Activated CD4-positive, alpha-beta T cell treated with anti-CD3 and anti-CD28 coated beads, Interleukin-2, amount 10 ng/mL, durations not matched to agents 24 days and 14 days (primary cell): ENCODE data around the gene TGM3. TPM values are rescaled to one million over a fixed set of nuclear protein-coding genes. Genes with fewer than 3 reads are reported as not detected.

Experiments used
- DNase-seq: peaks from one replicate; pipeline ENCODE4 v3.0.0; 2022
- H3K27ac Mint-ChIP-seq: one replicate; pipeline ENCODE4 v1.8.0; 2022; ENCODE audit warnings: mild to moderate bottlenecking, mixed read lengths
- H3K27me3 Mint-ChIP-seq: one replicate; pipeline ENCODE4 v1.8.0; 2022; ENCODE audit warnings: mixed read lengths
- H3K36me3 Mint-ChIP-seq: one replicate; pipeline ENCODE4 v1.8.0; 2022; ENCODE audit warnings: low read depth, mild to moderate bottlenecking, mixed read lengths
- H3K4me1 Mint-ChIP-seq: one replicate; pipeline ENCODE4 v1.8.0; 2021; ENCODE audit warnings: mixed read lengths
- H3K4me3 Mint-ChIP-seq: one replicate; pipeline ENCODE4 v1.8.0; 2022; ENCODE audit warnings: mild to moderate bottlenecking, moderate library complexity, mixed read lengths
- H3K9me3 Mint-ChIP-seq: one replicate; pipeline ENCODE4 v1.8.0; 2021; ENCODE audit warnings: mixed read lengths
- intact Hi-C: fragments of 100-400 bp; cut with micrococcal nuclease; formaldehyde crosslinking; loops from one replicate; pipeline ENCODE4 v1.15.1; 2023
- total RNA-seq: library from RNA; stranded (reverse); gene quantifications from 2 replicates; pipeline ENCODE4 v1.2.3, GENCODE V29; 2022

TGM3 gene
- total RNA-seq, 1 donor from 2014 or later: not detected

- Mint-ChIP-seq H3K4me1 (no peaks in the 10 kb centered on the region), H3K27me3 (peaks cover 9% of the 10 kb centered on the region), H3K36me3 (no peaks in the 10 kb centered on the region), H3K27ac (no peak overlapping the region), H3K9me3 (no peaks in the 10 kb centered on the region), H3K4me3 (no peak overlapping the region)
- intact Hi-C loops: no loop called here
- DNase-seq: no peak
Observed at GRCh38 chr20:2327620-2328555, 32.1 kb downstream of the TGM3 start.

- DNase-seq: no peak
- Mint-ChIP-seq H3K36me3 (no peaks in the 10 kb centered on the region), H3K27ac (no peak overlapping the region), H3K4me3 (no peak overlapping the region), H3K9me3 (no peaks in the 10 kb centered on the region), H3K4me1 (no peaks in the 10 kb centered on the region), H3K27me3 (peaks cover 4% of the 10 kb centered on the region)
- intact Hi-C loops: no loop called here
Observed at GRCh38 chr20:2329286-2329685, 33.5 kb downstream of the TGM3 start.

- no peak overlapping the region for H3K27ac Mint-ChIP-seq
- no peaks in the 10 kb centered on the region for H3K9me3 Mint-ChIP-seq
Observed at GRCh38 chr20:2330090-2330695, 34.4 kb downstream of the TGM3 start.

GRCh38 chr20:2331106-2331505, 35.3 kb downstream of the TGM3 start:
- DNase-seq: no peak
- H3K9me3 Mint-ChIP-seq: no peaks in the 10 kb centered on the region
- H3K4me3 Mint-ChIP-seq: no peak overlapping the region
- no peaks in the 10 kb centered on the region for H3K36me3 Mint-ChIP-seq
- H3K4me1 Mint-ChIP-seq: no peaks in the 10 kb centered on the region
- intact Hi-C loops: no loop called here
- H3K27ac Mint-ChIP-seq: no peak overlapping the region
- peaks cover 4% of the 10 kb centered on the region for H3K27me3 Mint-ChIP-seq

More at GRCh38 chr20:2330090-2330695, 34.4 kb downstream of the TGM3 start:
- H3K27me3 Mint-ChIP-seq: peaks cover 4% of the 10 kb centered on the region
- H3K4me3 Mint-ChIP-seq: no peak overlapping the region
- H3K36me3 Mint-ChIP-seq: no peaks in the 10 kb centered on the region
- DNase-seq: no peak
- H3K4me1 Mint-ChIP-seq: no peaks in the 10 kb centered on the region
- intact Hi-C loops: no loop called here

- Mint-ChIP-seq H3K9me3 (no peaks in the 10 kb centered on the region), H3K4me3 (no peak overlapping the region), H3K4me1 (no peaks in the 10 kb centered on the region), H3K27ac (no peak overlapping the region), H3K36me3 (no peaks in the 10 kb centered on the region), H3K27me3 (peaks cover 4% of the 10 kb centered on the region)
- no peak for DNase-seq
- intact Hi-C loops: no loop called here
Observed at GRCh38 chr20:2331901-2332565, 36.2 kb downstream of the TGM3 start.

- Mint-ChIP-seq H3K36me3 (no peaks in the 10 kb centered on the region), H3K27me3 (peaks cover 4% of the 10 kb centered on the region), H3K4me3 (no peak overlapping the region), H3K9me3 (no peaks in the 10 kb centered on the region), H3K4me1 (no peaks in the 10 kb centered on the region), H3K27ac (no peak overlapping the region)
- DNase-seq: no peak
- intact Hi-C loops: no loop called here
Observed at GRCh38 chr20:2332711-2333110, 36.9 kb downstream of the TGM3 start.

GRCh38 chr20:2333821-2334220, 38.0 kb downstream of the TGM3 start:
- Mint-ChIP-seq H3K36me3 (no peaks in the 10 kb centered on the region), H3K4me3 (no peak overlapping the region), H3K4me1 (no peaks in the 10 kb centered on the region), H3K9me3 (no peaks in the 10 kb centered on the region), H3K27me3 (peaks cover 7% of the 10 kb centered on the region), H3K27ac (no peak overlapping the region)
- intact Hi-C loops: no loop called here
- DNase-seq: no peak

GRCh38 chr20:2335096-2335870, 39.5 kb downstream of the TGM3 start:
- intact Hi-C loops: no loop called here

GRCh38 chr20:2336471-2336870, 40.7 kb downstream of the TGM3 start:
- no peak overlapping the region for H3K4me3 Mint-ChIP-seq
- no peaks in the 10 kb centered on the region for H3K9me3 Mint-ChIP-seq
- no peak for DNase-seq
- intact Hi-C loops: no loop called here
- no peaks in the 10 kb centered on the region for H3K4me1 Mint-ChIP-seq
- H3K27ac Mint-ChIP-seq: no peak overlapping the region
- H3K27me3 Mint-ChIP-seq: peaks cover 7% of the 10 kb centered on the region
- no peaks in the 10 kb centered on the region for H3K36me3 Mint-ChIP-seq

More at GRCh38 chr20:2335096-2335870, 39.5 kb downstream of the TGM3 start:
- H3K4me1 Mint-ChIP-seq: no peaks in the 10 kb centered on the region
- peaks cover 7% of the 10 kb centered on the region for H3K27me3 Mint-ChIP-seq
- H3K9me3 Mint-ChIP-seq: no peaks in the 10 kb centered on the region
- H3K36me3 Mint-ChIP-seq: no peaks in the 10 kb centered on the region
- no peak overlapping the region for H3K4me3 Mint-ChIP-seq
- no peak overlapping the region for H3K27ac Mint-ChIP-seq
- no peak for DNase-seq

- Mint-ChIP-seq H3K27me3 (peaks cover 7% of the 10 kb centered on the region), H3K36me3 (no peaks in the 10 kb centered on the region), H3K4me3 (no peak overlapping the region), H3K4me1 (no peaks in the 10 kb centered on the region), H3K27ac (no peak overlapping the region), H3K9me3 (no peaks in the 10 kb centered on the region)
- intact Hi-C loops: no loop called here
- no peak for DNase-seq
Observed at GRCh38 chr20:2337142-2337541, 41.3 kb downstream of the TGM3 start.

- Mint-ChIP-seq H3K36me3 (no peaks in the 10 kb centered on the region), H3K27me3 (peaks cover 7% of the 10 kb centered on the region), H3K9me3 (no peaks in the 10 kb centered on the region), H3K27ac (no peak overlapping the region), H3K4me1 (no peaks in the 10 kb centered on the region), H3K4me3 (no peak overlapping the region)
- intact Hi-C loops: no loop called here
- no peak for DNase-seq
Observed at GRCh38 chr20:2338411-2339066, 42.7 kb downstream of the TGM3 start.

- no peaks in the 10 kb centered on the region for H3K4me1 Mint-ChIP-seq
- intact Hi-C loops: no loop called here
- H3K4me3 Mint-ChIP-seq: no peak overlapping the region
- H3K9me3 Mint-ChIP-seq: no peaks in the 10 kb centered on the region
- DNase-seq: no peak
- H3K36me3 Mint-ChIP-seq: no peaks in the 10 kb centered on the region
- no peak overlapping the region for H3K27ac Mint-ChIP-seq
- H3K27me3 Mint-ChIP-seq: peaks cover 3% of the 10 kb centered on the region
Observed at GRCh38 chr20:2340136-2340535, 44.3 kb downstream of the TGM3 start.

GRCh38 chr20:2340823-2341222, 45.0 kb downstream of the TGM3 start:
- Mint-ChIP-seq H3K9me3 (no peaks in the 10 kb centered on the region), H3K27me3 (peaks cover 3% of the 10 kb centered on the region), H3K27ac (no peak overlapping the region), H3K4me3 (no peak overlapping the region), H3K4me1 (no peaks in the 10 kb centered on the region), H3K36me3 (no peaks in the 10 kb centered on the region)
- intact Hi-C loops: no loop called here
- no peak for DNase-seq
